ENCODE measurements around the gene RCOR1.
"Not testable (repeated sequence)": the region's sequence is repeated elsewhere in the genome, so short reads cannot be mapped to it uniquely, and the experiment has no call there.

Gene RCOR1

DNA sequence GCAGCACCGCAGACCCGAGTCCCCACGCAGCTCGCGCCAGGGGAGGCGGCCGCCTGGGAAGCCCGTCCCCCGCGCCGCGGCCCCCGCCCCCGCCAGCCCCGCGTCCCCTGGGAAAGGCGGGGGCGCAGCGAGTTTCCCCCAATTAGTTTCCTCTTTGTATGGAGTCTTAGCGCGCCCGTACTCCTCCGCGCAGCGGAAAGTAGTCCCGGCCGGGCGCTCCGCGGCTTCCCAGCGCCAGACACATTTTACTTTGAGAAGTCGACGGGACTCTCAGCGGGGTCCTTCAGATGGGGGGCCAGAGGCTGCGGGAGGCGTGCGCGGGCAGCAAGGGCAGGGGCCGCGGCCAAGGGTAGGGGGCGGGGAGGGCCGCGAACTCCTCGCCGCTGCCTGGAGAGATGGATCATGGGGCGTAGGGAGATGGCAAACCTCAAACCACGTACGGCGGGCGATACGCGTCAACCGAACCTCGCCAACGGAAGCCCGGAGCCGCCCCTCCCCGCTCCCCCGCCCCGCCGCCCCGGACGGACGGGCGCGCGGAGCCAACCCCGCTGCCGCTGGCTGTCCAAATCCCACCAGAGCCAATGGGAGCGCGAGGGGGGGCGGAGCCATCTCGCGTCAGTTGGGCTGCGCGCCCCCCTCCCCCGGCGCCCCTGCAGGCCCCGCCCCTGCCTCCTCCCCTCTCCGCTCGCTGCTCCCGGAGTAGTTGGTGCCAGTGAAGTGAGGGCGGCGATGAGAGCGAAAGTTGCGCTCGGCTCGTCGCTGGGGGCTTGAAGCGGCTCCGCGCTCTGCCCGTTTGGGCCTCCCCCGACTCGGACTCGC lies at the start of gene RCOR1:
Gene RCOR1 (plus strand): TSS at position 706 of the 819 bp plus-strand sequence. CDS start 238 bp downstream, outside the sequence.
- peak; percentile 99 for DNase-seq (ENCODE audit: low spot score)

DNA sequence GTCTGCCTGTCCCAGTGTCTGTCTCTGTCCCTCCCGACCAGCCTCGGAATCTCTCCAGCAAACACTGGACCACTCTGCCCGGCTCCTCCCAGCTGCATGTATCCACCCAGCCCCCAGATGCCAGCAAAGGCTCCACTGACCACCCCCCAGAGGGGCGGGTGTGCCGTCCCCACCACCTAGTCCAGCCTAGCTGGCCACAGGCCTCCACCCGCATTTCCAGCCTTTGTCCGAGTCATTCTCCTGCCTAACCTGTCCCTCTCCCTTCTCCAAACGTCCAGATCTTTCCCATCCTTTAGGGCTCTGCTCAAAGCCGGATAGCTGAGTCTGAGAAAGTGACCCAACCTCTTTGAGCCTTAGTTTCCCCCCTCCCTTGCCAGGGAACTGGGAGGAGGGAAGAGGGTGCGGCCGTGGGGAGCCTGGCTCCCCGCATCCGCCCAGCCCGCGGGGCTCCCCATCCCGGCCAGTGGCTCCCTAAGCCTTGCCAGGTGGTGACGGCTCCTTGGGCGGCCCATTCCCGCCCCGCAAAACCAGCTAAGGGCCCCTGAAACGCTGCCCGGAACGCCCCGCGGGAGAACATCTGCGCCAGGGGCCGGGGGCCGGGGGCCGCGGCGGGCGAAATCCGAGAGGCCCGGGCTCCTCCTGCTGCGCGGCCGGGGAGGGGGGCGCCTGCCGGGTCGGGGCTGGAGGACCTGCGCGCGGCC lies 48.3 kb upstream of the RCOR1 start:
- peak; percentile 92 for DNase-seq (ENCODE audit: low spot score)

- DNase-seq (ENCODE audit: low spot score): no peak
Measured at GRCh38 chr14:102544747-102545460, 47.5 kb upstream of the RCOR1 start.

GRCh38 chr14:102545461-102546265 lies 46.8 kb upstream of the RCOR1 start:
- DNase-seq (ENCODE audit: low spot score): no peak

DNA sequence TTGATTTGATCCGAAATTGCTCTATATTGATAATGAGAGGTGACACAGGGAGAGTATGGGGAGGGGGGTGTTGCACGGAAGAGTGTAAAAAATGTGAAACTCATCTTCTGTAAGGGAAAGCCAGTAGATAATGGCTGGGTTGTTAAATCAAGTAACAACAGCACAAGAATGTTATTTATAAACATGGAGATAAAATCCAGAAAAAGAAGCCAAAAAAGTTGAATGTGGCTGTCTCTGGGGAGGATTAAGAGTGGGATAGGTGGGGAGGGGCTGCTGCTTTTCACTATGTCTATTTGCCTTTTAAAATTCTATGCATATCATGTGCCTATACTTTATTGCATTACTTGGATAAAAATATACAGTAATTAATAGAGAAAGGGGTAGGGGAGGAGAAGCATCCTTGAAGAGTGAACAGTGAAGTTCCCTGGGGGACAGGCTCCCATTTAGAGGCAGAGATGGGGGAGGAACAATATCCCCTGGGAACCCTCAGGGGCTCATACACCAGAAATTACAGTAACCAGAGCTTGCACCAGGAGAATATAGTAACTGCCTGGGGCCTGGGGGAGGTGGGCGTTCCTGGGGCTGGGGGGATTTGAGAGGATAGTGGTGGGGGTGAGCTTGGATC lies 43.7 kb upstream of the RCOR1 start:
- no peak for DNase-seq (ENCODE audit: low spot score)

- not testable (repeated sequence) for DNase-seq (ENCODE audit: low spot score)
Measured at GRCh38 chr14:102550927-102551401, 41.5 kb upstream of the RCOR1 start.

DNA sequence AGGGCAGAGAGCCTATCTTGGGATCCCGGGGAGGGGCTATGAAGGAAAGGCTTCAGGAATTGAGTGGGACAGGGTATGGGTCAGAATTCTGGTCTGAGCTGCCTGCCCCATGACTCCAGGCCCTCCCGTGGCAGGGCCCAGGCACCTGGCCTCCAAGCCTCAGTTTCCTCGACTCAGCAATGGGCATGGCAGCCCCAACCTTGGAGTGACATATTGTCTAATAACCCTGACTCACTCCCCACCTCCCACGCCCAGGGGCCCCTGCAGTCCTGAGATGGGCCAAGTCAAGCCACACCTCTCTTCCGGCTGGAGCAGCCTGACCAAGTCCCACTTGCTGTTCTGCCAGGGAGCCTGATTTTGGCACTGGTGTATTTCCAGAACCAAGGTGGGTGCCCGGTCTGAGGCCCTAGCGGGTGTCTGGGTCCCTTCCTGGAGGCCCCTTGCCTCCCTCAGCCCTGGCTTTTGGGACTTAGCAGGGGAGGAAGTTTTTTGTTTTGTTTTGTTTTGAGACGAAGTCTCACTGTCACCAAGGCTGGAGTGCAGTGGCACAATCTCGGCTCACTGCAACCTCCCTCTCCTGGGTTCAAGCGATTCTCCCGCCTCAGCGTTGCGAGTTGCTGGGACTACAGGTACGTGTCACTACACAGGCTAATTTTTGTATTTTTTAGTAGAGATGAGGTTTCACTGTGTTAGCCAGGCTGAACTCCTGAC lies 40.3 kb upstream of the RCOR1 start:
- no peak for DNase-seq (ENCODE audit: low spot score)

- DNase-seq (ENCODE audit: low spot score): peak; percentile 77
Measured at GRCh38 chr14:102554821-102555819, 37.3 kb upstream of the RCOR1 start.

DNA sequence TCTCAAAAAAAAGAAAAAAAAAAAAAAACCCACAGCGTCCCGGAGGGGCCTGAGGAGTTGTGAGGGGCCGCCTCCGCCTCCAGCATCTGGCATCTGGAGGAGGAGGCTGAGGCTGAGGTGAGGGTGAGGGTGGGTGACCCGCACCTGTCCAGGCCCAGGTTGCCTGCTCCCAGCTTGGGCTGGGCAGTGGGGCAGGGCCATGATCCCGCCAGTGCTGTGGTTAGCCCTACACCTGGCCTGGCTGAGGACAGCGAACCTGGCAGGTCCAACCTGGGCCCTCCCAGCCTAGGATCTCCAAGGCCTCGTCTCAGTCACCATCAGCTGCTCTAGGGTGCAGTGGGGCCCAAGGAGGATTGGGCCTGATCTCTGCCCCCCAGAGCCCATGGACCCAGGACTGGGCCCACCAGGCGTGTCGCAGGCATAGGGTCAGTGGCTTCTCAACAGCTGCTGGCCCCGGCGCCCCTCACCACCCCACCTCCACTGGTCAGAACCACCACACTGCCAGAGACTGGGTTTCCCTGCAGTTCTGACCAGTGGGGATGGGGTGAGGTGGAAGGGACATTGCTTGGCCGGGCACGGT lies 36.3 kb upstream of the RCOR1 start:
- no peak for DNase-seq (ENCODE audit: low spot score)

- no peak for DNase-seq (ENCODE audit: low spot score)
Measured at GRCh38 chr14:102557434-102558226, 34.8 kb upstream of the RCOR1 start.

DNA sequence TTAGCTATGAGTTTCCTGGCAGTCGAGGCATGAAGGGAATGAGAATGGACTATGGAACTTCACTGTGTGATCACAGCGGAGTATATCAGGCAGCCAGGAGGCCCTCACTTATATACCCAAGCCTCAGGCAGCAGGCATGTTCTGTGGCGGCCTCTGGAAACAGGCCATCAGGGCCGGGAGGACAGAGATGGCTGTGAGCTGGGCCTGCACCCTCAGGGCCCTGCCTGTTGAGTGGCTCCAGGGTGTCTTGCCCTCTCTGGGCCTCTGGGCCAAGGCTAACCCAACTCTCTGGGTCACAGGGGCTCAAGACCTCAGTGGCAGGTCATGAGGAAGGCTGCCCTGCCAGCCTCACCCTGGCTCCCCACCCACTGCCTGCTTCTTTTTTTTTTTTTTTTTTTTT lies 33.9 kb upstream of the RCOR1 start:
- DNase-seq (ENCODE audit: low spot score): no peak

GRCh38 chr14:102560458-102561261 lies 31.8 kb upstream of the RCOR1 start:
- DNase-seq (ENCODE audit: low spot score): no peak

GRCh38 chr14:102565331-102565887 lies 27.0 kb upstream of the RCOR1 start:
- DNase-seq (ENCODE audit: low spot score): no peak

- DNase-seq (ENCODE audit: low spot score): no peak
Measured at GRCh38 chr14:102565959-102566358, 26.5 kb upstream of the RCOR1 start.

DNA sequence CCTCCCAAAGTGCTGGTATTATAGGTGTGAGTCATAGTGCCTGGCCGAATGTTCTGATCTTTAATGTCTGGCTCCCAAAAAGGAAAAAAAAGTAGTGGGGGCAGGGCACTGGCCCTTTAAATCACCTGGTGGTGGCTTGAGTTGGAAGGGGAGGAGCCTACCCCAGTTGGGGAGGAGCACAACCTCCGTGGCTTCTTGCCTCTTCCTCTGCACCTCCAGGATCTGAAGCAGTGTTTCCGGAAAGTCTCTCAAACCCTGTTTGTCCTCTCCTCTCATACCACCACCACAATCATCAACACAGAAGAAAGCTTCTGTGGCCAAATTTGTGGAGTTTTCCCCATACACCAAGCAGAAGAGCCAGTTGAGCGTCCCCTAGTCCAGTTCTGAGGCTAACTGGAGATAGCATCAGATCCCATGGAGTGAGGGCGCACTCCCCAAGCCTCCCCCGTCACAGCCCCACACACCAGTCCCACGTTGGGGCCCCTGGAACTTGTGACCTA lies 24.3 kb upstream of the RCOR1 start:
- DNase-seq (ENCODE audit: low spot score): no peak

DNA sequence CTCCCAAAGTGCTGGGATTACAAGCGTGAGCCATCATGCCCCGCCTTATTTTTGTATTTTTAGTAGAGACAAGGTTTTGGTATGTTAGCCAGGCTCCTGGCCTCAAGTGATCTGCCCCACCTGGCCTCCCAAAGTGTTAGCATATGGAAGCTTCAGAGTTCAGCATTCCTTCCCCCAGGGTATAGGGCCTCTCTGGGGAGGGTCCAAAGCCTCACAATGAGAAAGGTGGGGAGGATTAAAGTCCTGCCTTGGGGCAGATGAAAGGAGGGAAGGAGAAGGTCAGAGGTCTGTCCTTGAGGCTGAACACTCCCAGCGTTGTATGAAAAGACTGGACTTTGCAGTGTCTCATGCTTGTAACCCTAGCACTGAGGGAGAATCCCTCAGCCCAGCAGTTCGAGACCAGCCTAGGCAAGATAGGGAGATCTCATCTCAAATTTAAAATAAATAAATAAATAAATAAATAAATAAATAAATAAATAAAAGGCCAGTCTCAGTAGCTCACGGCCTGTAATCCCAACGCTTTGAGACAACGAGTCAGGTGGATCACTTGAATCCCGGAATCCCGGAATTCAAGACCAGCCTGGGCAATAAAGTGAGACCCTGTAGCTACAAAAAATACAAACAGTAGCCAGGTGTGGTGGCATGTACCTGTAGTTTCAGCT lies 22.0 kb upstream of the RCOR1 start:
- DNase-seq (ENCODE audit: low spot score): no peak

Measured in left forelimb (tissue), 1 donor.